ENCODE measurements around the gene MALL. TPM values are rescaled to one million over a fixed set of nuclear protein-coding genes. Genes with fewer than 3 reads are reported as not detected.
"Not testable (repeated sequence)": the region's sequence is repeated elsewhere in the genome, so short reads cannot be mapped to it uniquely, and the experiment has no call there.

Gene MALL
- polyA plus RNA-seq (ENCODE audit: insufficient read depth in 1 of 5, insufficient read length in 5 of 5, low replicate concordance in 1 of 5) = 10 to 100 TPM; 20.9 to 52.6 (median 38.0) TPM
- long read RNA-seq, donor 1, transcript MALL-201 (4 exons, 3,061 nt) = major isoform, 45 of 48 reads
- long read RNA-seq, donor 1, partial matches to known transcripts = 0 of 48 reads
- long read RNA-seq, donor 1, other reads (novel, unspliced or antisense) = 0 of 48 reads
- long read RNA-seq, donor 2, partial matches to known transcripts = 0 of 2 reads
- long read RNA-seq, donor 2, other reads (novel, unspliced or antisense) = 0 of 2 reads
- long read RNA-seq, donor 3, transcript MALL-201 (4 exons, 3,061 nt) = major isoform, 14 of 15 reads
- long read RNA-seq, donor 3, partial matches to known transcripts = 0 of 15 reads
- long read RNA-seq, donor 3, other reads (novel, unspliced or antisense) = 0 of 15 reads
- long read RNA-seq, donor 4, transcript MALL-201 (4 exons, 3,061 nt) = major isoform, 19 of 28 reads
- long read RNA-seq, donor 4, partial matches to known transcripts = 9 of 28 reads
- long read RNA-seq, donor 4, other reads (novel, unspliced or antisense) = 0 of 28 reads
- long read RNA-seq, donor 5, transcript MALL-201 (4 exons, 3,061 nt) = major isoform, 11 of 11 reads
- long read RNA-seq, donor 5, partial matches to known transcripts = 0 of 11 reads
- long read RNA-seq, donor 5, other reads (novel, unspliced or antisense) = 0 of 11 reads
- long read RNA-seq, donor 6, transcript MALL-201 (4 exons, 3,061 nt) = major isoform, 26 of 27 reads
- long read RNA-seq, donor 6, partial matches to known transcripts = 0 of 27 reads
- long read RNA-seq, donor 6, other reads (novel, unspliced or antisense) = 0 of 27 reads
- long read RNA-seq, donor 7, transcript MALL-201 (4 exons, 3,061 nt) = major isoform, 19 of 19 reads
- long read RNA-seq, donor 7, partial matches to known transcripts = 0 of 19 reads
- long read RNA-seq, donor 7, other reads (novel, unspliced or antisense) = 0 of 19 reads
- long read RNA-seq, donor 8, partial matches to known transcripts = 0 of 4 reads
- long read RNA-seq, donor 8, other reads (novel, unspliced or antisense) = 0 of 4 reads

- DNase-seq = peak in 1 of 2 donors; percentile 46
These were observed at the start of gene MALL for GRCh38 chr2:110115291-110116032. Gene MALL (minus strand): TSS chr2:110115822. CDS start chr2:110115792, 30 bp downstream.

- DNase-seq = peak; percentile 28 to 35
These were observed 41.7 kb upstream of the MALL start for GRCh38 chr2:110157153-110157793.

- DNase-seq = not testable (repeated sequence)
These were observed 39.2 kb upstream of the MALL start for GRCh38 chr2:110154828-110155227.

- not testable (repeated sequence) for DNase-seq
These were observed 38.6 kb upstream of the MALL start for GRCh38 chr2:110154188-110154587.

- no peak for DNase-seq
These were observed 37.8 kb upstream of the MALL start for GRCh38 chr2:110153416-110153815.

- no peak for DNase-seq
These were observed 37.3 kb upstream of the MALL start for GRCh38 chr2:110152943-110153342.

- DNase-seq = no peak
These were observed 34.0 kb upstream of the MALL start for GRCh38 chr2:110149330-110150220.

- no peak for DNase-seq
These were observed 31.3 kb upstream of the MALL start for GRCh38 chr2:110146945-110147332.

GRCh38 chr2:110146183-110146944 is 30.7 kb upstream of the MALL start:
- no peak for DNase-seq

GRCh38 chr2:110143982-110144381 is 28.4 kb upstream of the MALL start:
- DNase-seq = no peak

GRCh38 chr2:110140401-110140800 is 24.8 kb upstream of the MALL start:
- DNase-seq = peak; percentile 32 to 40

- DNase-seq = no peak
These were observed 18.4 kb upstream of the MALL start for GRCh38 chr2:110134025-110134424.

- no peak for DNase-seq
These were observed 15.5 kb upstream of the MALL start for GRCh38 chr2:110131166-110131565.

- no peak for DNase-seq
These were observed 15.1 kb upstream of the MALL start for GRCh38 chr2:110130757-110131156.

- DNase-seq = no peak
These were observed 11.3 kb upstream of the MALL start for GRCh38 chr2:110126906-110127305.

- no peak for DNase-seq
These were observed 10.6 kb upstream of the MALL start for GRCh38 chr2:110126086-110126773.

GRCh38 chr2:110124939-110125691 is 9.5 kb upstream of the MALL start:
- no peak for DNase-seq

All from right lung (tissue), 10 donors.